Smooth muscle cell (in vitro differentiated cells): ENCODE results near the gene EPHX1. TPM values are rescaled to one million over a fixed set of nuclear protein-coding genes. Genes with fewer than 3 reads are reported as not detected.
A peak's percentile ranks its signal among the peaks of the same experiment; 100 is the strongest.

ENCODE experiments used
- DNase-seq: peaks from one replicate; lab custom pipeline; 2025; ENCODE audit not compliant: unreplicated experiment; lab: John Stamatoyannopoulos, UW
- H2AFZ ChIP-seq: fragments of 200-600 bp; sonication (generic); 2 replicates; pipeline ENCODE4 v1.6.0; 2016; ENCODE audit warnings: antibody characterized with exemption, low read depth, mild to moderate bottlenecking
- H3F3A ChIP-seq: fragments of 200-600 bp; sonication (generic); 2 replicates; pipeline ENCODE4 v1.6.0; 2017; ENCODE audit warnings: antibody characterized with exemption, low read depth
- H3K27ac ChIP-seq: fragments of 200-600 bp; sonication (generic); 2 replicates; pipeline ENCODE4 v1.5.1; 2016; ENCODE audit warnings: low read depth, mild to moderate bottlenecking
- H3K27me3 ChIP-seq: fragments of 200-600 bp; sonication (generic); 2 replicates; pipeline ENCODE4 v1.6.1; 2016; ENCODE audit warnings: low read depth, mild to moderate bottlenecking
- H3K36me3 ChIP-seq: fragments of 200-600 bp; sonication (generic); 2 replicates; pipeline ENCODE4 v1.5.1; 2016; ENCODE audit warnings: low read depth
- H3K4me1 ChIP-seq: fragments of 200-600 bp; sonication (generic); 2 replicates; pipeline ENCODE4 v1.5.1; 2016; ENCODE audit warnings: low read depth
- H3K4me2 ChIP-seq: fragments of 200-600 bp; sonication (generic); 2 replicates; pipeline ENCODE4 v1.6.0; 2016; ENCODE audit warnings: mild to moderate bottlenecking
- H3K4me3 ChIP-seq: fragments of 200-600 bp; sonication (generic); 2 replicates; pipeline ENCODE4 v1.5.1; 2016; ENCODE audit warnings: mild to moderate bottlenecking
- H3K79me2 ChIP-seq: fragments of 200-600 bp; sonication (generic); 2 replicates; pipeline ENCODE4 v1.6.0; 2016; ENCODE audit warnings: low read depth, mild to moderate bottlenecking
- H3K9ac ChIP-seq: fragments of 200-600 bp; sonication (generic); 2 replicates; pipeline ENCODE4 v1.6.0; 2016; ENCODE audit warnings: low read depth
- H3K9me3 ChIP-seq: fragments of 200-600 bp; sonication (generic); replicated peaks from 2 replicates; pipeline ENCODE4 v1.5.1; 2016; ENCODE audit warnings: low read depth
- H4K20me1 ChIP-seq: fragments of 200-600 bp; sonication (generic); 2 replicates; pipeline ENCODE4 v1.6.0; 2016; ENCODE audit warnings: low read depth
- WGBS: methylation state at CpG from one replicate; pipeline ENCODE4 v1.1.7; 2016; ENCODE audit warnings: low lambda C conversion rate; 5-methylcytosine and 5-hydroxymethylcytosine counted together
- polyA plus RNA-seq: library from polyadenylated mRNA; unstranded; fragments of >200 nt; fragmentation: Nextera tagmentation; extraction: Ambion mirVana; gene quantifications from 2 replicates; pipeline ENCODE4 v1.2.1, GENCODE V29; 2016
- total RNA-seq: library from RNA; depleted of rRNA; stranded (reverse); fragments of >200 nt; gene quantifications from 2 replicates; pipeline ENCODE4 v1.2.3, GENCODE V29; 2014
- TF ChIP-seq, protein P1 (sequence below): fragments of 200-600 bp; sonication (generic); IDR thresholded peaks from 2 replicates; pipeline ENCODE4 v1.5.1; 2017; ENCODE audit warnings: borderline replicate concordance, mild to moderate bottlenecking, antibody characterized with exemption; ENCODE audit not compliant: insufficient read depth, poor library complexity, severe bottlenecking

EPHX1 gene
- total and polyA plus RNA-seq, 2 experiments from 2014 or later = 16.1 to 22.2 TPM

GRCh38 chr1:225776294-225776693, 33.6 kb upstream of the EPHX1 start:
- Histone ChIP-seq H3K27ac (no peak overlapping the region), H4K20me1 (peaks cover 22% of the 10 kb centered on the region), H3K9ac (no peak overlapping the region), H3K36me3 (no peaks in the 10 kb centered on the region), H3K4me2 (no peak overlapping the region), H3K79me2 (peaks cover 45% of the 10 kb centered on the region), H3K4me3 (no peak overlapping the region), H3F3A (peaks cover 35% of the 10 kb centered on the region), H2AFZ (no peak overlapping the region), H3K9me3 (no peaks in the 10 kb centered on the region), H3K4me1 (peaks cover 48% of the 10 kb centered on the region), H3K27me3 (no peaks in the 10 kb centered on the region)
- 93% methylated on average over 4 of the region's 4 CpGs for WGBS
- no peak for DNase-seq
- TF ChIP-seq, protein P1, sequence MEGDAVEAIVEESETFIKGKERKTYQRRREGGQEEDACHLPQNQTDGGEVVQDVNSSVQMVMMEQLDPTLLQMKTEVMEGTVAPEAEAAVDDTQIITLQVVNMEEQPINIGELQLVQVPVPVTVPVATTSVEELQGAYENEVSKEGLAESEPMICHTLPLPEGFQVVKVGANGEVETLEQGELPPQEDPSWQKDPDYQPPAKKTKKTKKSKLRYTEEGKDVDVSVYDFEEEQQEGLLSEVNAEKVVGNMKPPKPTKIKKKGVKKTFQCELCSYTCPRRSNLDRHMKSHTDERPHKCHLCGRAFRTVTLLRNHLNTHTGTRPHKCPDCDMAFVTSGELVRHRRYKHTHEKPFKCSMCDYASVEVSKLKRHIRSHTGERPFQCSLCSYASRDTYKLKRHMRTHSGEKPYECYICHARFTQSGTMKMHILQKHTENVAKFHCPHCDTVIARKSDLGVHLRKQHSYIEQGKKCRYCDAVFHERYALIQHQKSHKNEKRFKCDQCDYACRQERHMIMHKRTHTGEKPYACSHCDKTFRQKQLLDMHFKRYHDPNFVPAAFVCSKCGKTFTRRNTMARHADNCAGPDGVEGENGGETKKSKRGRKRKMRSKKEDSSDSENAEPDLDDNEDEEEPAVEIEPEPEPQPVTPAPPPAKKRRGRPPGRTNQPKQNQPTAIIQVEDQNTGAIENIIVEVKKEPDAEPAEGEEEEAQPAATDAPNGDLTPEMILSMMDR = no peak

DNA sequence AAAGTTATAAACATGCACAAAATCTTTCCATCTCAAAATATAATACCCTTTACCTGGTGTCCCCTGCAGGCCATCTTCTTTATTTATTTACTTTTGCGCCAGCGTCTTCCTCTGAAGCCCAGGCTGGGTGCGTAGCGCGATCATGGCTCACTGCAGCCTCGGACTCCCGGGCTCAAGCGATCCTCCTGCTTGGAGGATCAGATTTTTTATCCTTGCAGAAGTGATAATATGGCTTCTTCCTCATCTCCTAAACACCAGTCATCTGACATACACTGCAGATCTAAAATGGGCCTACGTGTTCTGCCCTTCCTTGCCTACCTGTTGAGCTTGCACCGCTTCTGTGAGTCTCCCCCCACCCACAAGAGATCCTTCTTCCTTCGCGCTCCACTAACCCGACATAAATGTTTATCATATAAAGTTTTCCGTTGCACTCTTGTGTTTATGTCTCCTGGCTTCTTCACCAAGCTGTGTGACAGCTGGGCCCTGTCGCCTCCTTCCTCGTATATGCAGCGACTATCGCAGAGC, 32.8 kb upstream of the EPHX1 start:
- Histone ChIP-seq H3K79me2 (peaks cover 53% of the 10 kb centered on the region), H3K4me1 (peaks cover 49% of the 10 kb centered on the region), H3K4me2 (peak overlapping the region; percentile 93), H3K36me3 (no peaks in the 10 kb centered on the region), H3K9ac (peak overlapping the region; percentile 61), H3K27ac (peak overlapping the region; percentile 94), H3K4me3 (peak overlapping the region; percentile 71), H2AFZ (peak overlapping the region; percentile 96), H3F3A (peaks cover 35% of the 10 kb centered on the region), H3K27me3 (no peaks in the 10 kb centered on the region), H4K20me1 (peaks cover 30% of the 10 kb centered on the region), H3K9me3 (no peaks in the 10 kb centered on the region)
- 22% methylated on average over 18 of the region's 18 CpGs for WGBS
- TF ChIP-seq, protein P1 = no peak
- no peak for DNase-seq

- under 1% methylated on average over 46 of the region's 46 CpGs for WGBS
Measured at GRCh38 chr1:225777583-225778336, 32.2 kb upstream of the EPHX1 start, which contains the start of gene SRP9. SRP9 (plus strand) TSS chr1:225777826; CDS start chr1:225777941, 115 bp downstream.

More at GRCh38 chr1:225777583-225778336, 32.2 kb upstream of the EPHX1 start, which contains the start of gene SRP9:
- TF ChIP-seq, protein P1 = peak; percentile 71
- DNase-seq = peak; percentile 91
- H2AFZ ChIP-seq = peak within 1 kb of the TSS; percentile 96
- H3K9me3 ChIP-seq = no peaks in the 10 kb centered on the region
- H3K79me2 ChIP-seq = peaks cover 60% of the 10 kb centered on the region
- peak within 1 kb of the TSS; percentile 94 for H3K27ac ChIP-seq
- H3K36me3 ChIP-seq = no peaks in the 10 kb centered on the region
- peak within 1 kb of the TSS; percentile 93 for H3K4me2 ChIP-seq
- H3K4me3 ChIP-seq = peak within 1 kb of the TSS; percentile 71
- peak within 1 kb of the TSS; percentile 94 for H3K9ac ChIP-seq
- H3K27me3 ChIP-seq = no peaks in the 10 kb centered on the region
- peaks cover 32% of the 10 kb centered on the region for H3F3A ChIP-seq
- H3K4me1 ChIP-seq = peaks cover 46% of the 10 kb centered on the region
- peaks cover 36% of the 10 kb centered on the region for H4K20me1 ChIP-seq
